Measurements from ENCODE around the gene SLC26A4.
"Not testable (repeated sequence)": the region's sequence is repeated elsewhere in the genome, so short reads cannot be mapped to it uniquely, and the experiment has no call there.

Gene SLC26A4

GRCh38 chr7:107660381-107661080 is at the start of gene SLC26A4:
Gene SLC26A4 (plus strand): TSS chr7:107660828. CDS start chr7:107661642, 814 bp downstream.
- no peak for DNase-seq

GRCh38 chr7:107613439-107613838 is 47.2 kb upstream of the SLC26A4 start:
- no peak for DNase-seq

DNA sequence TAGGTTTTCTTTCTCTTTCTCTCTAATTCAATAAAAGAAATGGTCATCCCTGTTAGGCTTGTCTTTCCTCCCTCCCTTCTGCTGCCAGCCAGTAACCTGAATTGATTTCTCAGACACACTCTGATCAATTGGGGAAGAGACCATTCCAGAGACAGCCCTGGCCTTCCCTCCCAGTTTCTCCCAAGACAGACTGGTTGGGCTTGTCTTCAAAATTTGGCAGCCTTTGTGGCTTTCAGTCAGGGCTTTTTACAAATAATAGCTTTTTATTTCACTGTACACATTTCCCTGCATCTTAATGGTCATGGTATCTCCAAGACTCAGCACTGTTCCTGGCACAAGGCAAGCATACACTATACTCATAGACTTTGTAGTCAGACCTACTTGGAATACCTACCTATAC is 46.7 kb upstream of the SLC26A4 start:
- peak; percentile 19 for DNase-seq

DNA sequence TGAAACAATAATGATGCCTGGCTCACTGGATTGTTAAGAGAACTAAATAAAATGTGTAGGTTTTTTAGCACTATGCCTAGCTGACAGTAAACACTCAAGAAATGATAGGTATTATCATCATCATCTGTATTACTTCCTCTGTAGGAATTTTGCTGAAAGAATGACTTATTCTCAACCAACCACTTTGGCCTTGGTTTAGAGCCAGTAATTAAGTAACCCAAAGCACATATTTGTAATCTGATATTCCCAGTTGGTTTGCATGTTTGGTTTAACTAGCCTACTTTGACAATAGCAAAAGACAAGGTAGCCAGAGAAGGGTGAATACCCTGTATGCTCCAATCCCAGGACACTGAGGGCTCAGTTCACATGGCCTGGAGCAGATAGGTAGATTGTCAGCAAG is 46.2 kb upstream of the SLC26A4 start:
- DNase-seq: peak; percentile 92

- no peak for DNase-seq
These were observed 44.5 kb upstream of the SLC26A4 start for GRCh38 chr7:107615910-107616680.

- peak; percentile 89 for DNase-seq
These were observed 38.2 kb upstream of the SLC26A4 start for GRCh38 chr7:107622429-107622828.

DNA sequence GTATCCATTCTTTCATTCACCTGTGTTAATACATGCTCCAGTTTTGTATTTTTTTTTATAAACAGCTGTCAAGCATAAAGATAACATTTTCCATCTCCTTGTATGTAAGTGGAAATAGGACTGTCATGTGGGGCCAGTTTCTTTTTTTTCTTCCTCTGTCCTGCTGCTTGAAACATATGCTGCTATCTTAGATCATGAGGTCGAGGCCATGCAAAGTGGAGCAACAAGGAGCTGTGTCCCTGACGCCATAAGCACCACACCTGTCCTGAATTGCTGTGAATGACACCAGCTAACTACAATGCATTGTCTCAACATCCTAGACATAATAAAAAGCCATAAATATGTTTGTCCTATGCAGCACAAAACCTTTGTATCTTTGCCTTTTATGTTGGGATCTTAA is 37.7 kb upstream of the SLC26A4 start:
- DNase-seq: no peak

GRCh38 chr7:107627002-107627401 is 33.6 kb upstream of the SLC26A4 start:
- DNase-seq: no peak

DNA sequence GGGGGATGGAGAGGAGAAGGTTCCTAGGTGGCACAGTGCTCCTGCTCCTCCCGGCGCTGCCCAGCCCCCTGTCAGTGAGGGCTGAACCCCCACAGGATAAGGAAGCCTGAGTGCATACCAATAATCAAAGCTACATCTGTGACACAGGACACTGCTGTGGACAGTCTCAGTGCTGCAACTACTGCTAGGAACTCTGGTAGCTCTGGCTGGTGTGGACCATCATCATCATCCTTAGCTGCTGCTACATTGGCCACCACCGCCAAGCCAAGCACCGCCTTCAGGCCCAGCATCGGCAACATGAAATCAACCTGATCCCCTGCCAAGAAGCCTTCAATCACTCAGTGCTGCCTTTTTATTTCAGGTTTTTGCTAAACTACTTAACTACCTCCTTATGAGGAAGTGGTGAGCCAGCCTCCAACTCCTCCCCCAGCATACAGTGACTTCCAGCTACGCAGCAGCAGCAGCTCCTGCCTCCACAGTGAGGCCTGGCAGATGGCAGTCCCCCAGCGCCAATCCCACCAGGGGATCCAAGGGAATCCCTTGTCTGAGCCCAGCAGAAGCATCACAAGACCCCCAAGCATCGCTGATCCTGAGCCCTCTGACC is 32.1 kb upstream of the SLC26A4 start:
- DNase-seq: no peak

GRCh38 chr7:107630342-107630741 is 30.3 kb upstream of the SLC26A4 start:
- no peak for DNase-seq

DNA sequence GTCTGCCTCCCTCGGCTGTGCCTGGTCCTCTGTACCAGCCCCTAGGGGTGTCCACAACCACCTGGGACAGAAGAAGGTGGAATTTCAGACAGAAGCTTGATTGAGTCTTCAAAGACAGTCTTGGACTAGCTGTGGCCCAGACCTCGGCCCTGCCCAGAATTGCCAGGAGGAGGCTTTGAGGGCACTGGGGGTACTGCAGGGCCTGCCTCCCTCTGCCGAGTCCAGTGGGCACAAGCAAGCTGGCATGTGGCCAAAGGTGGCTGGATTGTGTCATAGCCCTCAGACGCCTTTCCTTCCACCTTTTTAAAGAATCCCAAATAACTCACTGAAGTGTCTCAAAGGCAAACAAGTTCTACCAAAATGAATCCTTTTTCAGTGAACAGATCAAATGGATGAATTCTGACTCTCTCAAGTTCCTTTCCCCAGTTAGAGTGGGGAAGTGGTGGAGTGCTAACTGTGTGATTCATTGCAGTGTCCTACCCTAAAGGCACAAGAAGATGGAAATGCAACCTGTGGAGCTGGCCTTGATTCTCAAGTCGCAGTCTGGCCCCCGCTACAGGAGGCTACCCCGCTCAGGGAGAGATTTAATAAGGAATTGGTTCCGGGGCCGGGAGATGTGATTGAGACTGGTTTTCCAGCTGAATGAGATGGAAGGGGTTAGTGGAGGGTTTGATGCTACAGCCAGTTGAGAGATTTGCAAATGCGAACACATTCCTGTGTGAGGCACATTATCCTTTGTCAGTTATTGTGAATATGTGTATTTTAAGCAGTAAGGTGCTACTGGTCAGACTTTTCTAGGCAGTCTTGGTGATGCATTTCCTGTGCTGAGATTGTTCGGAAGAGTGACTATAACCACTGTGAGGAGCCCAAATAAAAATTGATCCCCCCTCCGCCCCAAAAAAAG is 28.8 kb upstream of the SLC26A4 start:
- DNase-seq: no peak

DNA sequence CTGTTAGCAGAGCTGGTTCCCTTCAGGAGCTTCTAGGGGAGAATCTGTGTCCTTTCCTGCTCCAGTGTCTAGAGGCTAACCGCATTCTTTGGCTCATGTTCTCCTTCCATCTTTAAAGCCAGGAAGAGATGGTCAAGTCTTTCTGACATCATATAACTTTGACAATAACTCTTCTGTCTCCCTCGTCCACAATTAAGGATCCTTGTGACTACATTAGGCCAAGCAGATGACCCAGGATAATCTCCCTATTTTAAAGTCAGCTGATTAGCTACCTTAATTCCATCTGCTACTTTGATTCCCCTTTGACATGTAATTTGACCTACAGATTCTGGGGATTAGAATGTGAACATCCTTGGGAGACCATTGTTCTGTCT is 28.1 kb upstream of the SLC26A4 start:
- DNase-seq: no peak

DNA sequence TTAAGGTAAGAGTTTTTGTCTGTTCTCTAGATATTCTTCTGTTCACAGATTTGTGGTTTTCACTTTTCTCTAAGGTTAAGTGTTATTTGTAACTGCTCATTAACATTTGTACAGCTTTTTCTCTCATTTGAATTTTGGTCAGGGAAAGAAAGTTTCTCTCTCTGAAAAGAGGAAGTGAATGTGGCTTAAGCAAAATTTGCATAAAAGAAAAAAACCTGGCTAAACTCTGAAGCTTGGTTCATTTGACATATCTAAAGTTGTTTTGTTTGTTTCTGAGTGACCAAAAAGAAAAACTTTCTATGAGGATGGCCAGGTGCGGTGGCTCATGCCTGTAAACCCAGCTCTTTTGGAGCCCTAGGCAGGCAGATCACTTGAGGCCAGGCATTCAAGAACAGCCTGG is 22.0 kb upstream of the SLC26A4 start:
- no peak for DNase-seq

DNA sequence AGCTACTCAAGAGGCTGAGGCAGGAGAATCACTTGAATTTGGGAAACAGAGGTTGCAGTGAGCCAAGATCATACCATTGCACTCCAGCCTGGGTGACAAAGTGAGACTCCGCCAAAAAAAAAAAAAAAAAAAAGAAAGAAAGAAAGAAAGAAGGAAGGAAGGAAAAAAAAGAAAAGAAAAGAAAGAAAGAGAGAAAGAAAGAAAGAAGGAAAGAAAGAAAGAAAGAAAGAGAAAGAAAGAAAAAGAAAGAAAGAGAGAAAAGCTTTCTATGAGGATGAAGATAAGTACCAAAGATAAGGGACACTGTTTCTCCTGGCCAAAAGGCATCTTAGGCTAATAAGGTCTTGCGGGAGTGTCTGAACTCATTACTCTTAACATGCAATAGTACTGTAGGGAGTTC is 21.6 kb upstream of the SLC26A4 start:
- not testable (repeated sequence) for DNase-seq

- no peak for DNase-seq
These were observed 19.0 kb upstream of the SLC26A4 start for GRCh38 chr7:107641676-107642075.

DNA sequence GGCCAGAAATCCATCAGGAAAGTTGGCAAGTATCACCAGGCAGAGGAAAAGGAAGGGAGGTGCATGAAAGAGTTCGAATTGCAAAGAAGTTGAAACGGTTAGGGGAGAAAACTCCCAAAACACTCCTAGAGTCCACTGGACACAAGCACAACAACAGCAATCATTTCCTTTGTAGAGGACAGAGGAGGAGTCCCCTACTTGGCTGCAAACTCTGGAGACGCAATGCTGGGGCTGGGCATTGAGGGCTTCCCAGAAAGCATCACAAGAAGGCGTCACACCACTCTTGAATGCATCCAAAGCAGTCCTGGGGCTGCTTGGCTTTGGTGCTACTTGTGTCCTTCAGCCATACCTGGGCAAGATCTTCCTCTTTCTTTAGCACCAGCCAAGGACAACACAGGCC is 18.1 kb upstream of the SLC26A4 start:
- no peak for DNase-seq

- peak; percentile 70 for DNase-seq
These were observed 17.2 kb upstream of the SLC26A4 start for GRCh38 chr7:107643407-107643806.

- no peak for DNase-seq
These were observed 16.7 kb upstream of the SLC26A4 start for GRCh38 chr7:107643938-107644308.

GRCh38 chr7:107644309-107644974 is 16.2 kb upstream of the SLC26A4 start:
- DNase-seq: peak; percentile 51

DNA sequence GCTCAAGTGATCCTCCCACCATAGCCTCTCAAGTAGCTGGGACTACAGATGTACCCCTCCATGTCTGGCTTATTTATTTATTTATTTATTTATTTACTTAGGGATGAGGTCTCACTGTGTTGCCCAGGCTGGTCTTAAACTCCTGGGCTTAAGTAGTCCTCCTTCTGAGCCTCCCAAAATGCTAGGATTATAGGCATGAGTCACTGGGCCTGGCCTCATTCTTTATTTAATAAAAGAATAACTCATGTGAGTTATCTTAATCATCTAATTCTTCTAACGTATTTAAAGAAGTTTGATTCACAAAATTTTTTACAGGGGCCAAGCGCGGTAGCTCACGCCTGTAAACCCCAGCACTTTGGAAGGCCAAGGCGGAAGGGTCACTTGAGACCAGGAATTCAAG is 8.0 kb upstream of the SLC26A4 start:
- DNase-seq: no peak

- no peak for DNase-seq
These were observed 2.2 kb upstream of the SLC26A4 start for GRCh38 chr7:107658467-107658866.

DNA sequence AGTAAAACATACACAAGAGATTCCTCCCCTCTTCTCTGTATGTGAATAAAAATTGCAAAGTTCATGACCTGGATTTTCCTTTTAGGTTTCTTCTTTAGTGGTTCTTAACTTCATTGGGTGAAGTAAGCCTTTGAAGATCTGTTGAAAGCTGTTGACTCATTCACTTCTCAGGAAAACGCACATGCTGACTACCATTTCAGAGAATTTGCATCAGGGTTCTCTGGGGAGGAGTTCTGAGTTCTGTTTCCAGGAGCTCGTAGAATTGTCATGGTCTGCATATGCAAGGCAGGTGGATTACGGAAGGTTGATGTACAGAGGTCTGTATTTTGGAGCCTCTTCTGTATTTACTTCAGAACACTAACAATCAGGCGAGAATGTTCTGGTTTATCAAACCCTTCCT is 962 bp upstream of the SLC26A4 start:
- DNase-seq: peak; percentile 78
